NCI-H1694 (cell line): Measurements from ENCODE around the gene PALM.
A peak's percentile ranks its signal among the peaks of the same experiment; 100 is the strongest.
"Not testable (repeated sequence)": the region's sequence is repeated elsewhere in the genome, so short reads cannot be mapped to it uniquely, and the experiment has no call there.

Experiments
- DNase-seq: peaks from one replicate; lab custom pipeline; 2025; lab: John Stamatoyannopoulos, UW

PALM gene, protein sequence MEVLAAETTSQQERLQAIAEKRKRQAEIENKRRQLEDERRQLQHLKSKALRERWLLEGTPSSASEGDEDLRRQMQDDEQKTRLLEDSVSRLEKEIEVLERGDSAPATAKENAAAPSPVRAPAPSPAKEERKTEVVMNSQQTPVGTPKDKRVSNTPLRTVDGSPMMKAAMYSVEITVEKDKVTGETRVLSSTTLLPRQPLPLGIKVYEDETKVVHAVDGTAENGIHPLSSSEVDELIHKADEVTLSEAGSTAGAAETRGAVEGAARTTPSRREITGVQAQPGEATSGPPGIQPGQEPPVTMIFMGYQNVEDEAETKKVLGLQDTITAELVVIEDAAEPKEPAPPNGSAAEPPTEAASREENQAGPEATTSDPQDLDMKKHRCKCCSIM

DNA sequence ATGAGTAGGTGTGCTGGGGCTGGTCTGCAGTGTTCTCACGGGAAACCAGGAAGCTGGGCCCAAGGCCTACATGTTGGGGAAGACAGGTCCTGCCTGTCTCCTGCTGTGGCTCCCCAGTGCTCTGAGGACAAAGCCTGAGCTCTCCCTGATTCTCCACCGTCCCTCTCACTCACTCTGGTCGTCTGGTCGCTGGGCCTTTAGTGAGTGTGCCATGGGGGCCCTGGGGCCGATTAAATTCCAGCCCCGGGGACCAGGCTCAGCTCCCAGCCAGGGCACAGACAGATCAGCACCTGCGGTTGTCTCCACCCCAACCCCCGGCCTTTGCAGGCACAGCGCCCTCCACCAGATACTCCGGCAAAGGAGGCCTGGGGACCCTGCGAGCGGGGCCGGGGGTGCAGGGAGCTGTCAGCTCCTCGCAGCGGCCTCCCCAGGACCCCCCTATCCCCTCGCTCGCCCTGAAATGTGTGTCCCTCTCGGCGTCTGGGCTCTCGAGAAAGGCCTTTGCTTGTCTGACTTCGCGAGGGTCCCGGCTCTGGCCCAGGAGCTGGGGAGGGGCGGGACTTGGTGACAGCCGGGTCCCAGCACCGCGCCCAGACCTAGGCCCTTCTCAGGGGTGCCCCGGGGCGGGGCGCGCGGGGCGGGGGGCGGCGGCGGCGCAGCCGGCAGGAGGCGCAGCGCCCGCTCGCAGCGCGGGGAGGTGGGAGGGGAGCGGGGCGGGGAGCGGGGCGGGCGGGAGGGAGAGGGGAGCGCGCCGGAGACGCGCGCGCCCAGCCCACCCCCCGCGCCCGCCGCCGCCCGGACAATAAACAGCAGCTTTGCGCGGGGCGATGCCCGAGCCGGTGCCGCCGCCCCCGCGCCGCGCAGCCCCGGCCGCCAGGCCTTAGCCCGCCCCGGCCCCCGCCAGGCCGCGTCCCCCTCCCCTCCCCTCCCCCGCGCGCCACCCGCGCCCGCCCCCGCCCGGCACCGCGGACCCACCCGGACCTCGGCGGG, at the start of gene PALM:
PALM (plus strand) TSS at position 782 of the 990 bp plus-strand sequence. CDS start 212 bp downstream, outside the sequence.
- no peak for DNase-seq

DNA sequence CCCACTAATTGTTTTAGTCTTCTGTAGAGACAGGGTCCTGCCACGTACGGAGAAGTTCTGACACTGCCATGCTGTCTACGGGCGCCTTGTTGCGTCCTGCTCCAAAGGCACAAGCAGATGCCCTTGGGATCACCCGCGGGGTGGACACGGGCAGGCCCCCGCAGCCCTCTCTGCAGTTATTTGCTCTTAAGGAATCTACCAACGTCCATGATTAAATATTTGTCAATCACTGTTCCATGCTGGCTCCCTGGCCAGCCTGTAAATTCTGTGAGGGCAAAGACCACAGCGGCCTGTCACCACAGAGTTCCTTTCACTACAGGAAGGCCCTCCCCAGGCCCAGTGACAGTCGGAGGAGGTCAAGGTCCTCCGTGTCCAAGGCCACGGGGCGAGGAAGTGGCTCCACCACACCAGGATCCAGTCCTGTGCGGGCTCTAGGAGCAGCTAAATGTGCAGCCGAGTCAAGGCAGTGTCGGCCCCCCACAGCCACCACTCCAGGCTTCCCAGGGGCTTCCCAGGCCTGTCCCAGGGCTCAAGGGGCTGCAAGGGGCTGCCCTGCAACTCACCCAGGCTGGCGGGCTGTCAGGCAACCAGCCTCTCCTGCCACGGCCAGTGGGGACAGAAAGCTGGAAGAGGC, 47.8 kb upstream of the PALM start:
- no peak for DNase-seq

DNA sequence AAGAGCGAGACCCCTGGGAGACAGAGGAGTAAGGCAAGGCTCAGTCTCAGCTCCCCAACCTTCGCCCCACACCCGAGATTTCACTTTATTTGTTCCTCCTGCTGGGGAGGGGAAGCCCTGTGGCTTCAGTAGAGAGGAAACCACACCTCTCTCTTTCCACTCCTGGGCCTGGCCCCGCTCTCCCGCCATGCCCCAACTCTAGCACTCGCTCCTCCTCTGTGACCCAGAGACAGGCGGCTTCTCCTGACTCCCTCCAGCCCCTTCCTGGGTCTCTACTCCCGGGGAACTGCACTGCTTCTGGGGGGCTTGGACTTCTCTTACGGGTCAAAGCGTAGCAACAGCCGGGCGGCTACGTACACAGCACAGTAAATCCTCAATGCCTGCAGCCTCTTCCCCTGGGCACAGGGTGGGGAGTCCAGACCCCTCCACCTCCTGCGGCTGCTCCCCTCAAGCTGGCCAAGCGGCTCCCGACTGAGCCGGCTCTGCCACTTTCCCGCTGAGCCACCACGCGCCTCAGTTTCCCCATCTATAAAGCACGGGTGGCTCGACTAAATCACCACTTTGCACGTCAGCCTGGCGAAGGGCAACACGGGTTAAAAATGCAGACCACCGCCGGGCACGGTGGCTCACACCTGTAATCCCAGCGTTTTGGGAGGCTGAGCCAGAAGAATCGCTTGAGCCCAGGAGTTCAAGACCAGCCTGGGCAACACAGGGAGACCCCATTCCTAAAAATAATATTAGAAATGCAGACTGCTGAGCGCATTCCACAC, 47.1 kb upstream of the PALM start:
- DNase-seq: no peak

DNA sequence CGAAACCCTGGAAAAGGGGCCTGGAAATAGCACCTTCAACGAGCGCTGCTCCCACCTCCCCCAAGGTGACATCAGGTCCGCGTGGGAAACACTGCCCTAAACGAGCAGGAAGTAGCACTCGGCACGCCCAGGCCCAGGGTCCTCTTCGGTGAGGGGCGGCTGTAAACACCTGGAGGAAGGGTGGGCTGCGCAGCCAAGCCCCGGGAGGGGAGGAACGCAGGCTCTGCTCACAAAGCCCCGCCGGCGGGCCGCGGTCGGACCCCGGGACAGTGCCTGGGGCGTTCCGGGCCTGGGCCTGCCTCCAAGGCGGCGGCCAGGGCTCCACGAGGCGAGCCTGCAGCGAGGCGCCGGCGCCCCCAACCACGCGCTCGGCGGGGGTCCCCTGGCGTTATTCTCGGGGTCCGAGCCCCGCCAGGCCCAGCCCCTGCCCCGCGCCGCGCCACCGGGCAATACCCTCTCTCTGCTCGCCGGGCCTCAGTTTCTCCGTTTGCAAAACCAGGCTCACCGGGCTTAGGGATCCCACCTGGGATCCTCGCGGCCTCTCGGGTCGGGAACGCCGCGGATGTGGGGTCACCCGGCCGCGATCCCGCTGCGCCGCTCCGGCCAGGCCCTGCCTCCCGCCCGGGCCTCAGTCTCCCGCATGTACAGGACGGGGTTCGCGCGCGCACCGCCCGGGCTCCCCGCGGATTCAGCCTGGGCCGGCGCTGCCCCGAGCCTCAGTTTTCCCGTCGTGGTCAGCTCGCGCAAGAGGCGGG, 46.4 kb upstream of the PALM start:
- no peak for DNase-seq

DNA sequence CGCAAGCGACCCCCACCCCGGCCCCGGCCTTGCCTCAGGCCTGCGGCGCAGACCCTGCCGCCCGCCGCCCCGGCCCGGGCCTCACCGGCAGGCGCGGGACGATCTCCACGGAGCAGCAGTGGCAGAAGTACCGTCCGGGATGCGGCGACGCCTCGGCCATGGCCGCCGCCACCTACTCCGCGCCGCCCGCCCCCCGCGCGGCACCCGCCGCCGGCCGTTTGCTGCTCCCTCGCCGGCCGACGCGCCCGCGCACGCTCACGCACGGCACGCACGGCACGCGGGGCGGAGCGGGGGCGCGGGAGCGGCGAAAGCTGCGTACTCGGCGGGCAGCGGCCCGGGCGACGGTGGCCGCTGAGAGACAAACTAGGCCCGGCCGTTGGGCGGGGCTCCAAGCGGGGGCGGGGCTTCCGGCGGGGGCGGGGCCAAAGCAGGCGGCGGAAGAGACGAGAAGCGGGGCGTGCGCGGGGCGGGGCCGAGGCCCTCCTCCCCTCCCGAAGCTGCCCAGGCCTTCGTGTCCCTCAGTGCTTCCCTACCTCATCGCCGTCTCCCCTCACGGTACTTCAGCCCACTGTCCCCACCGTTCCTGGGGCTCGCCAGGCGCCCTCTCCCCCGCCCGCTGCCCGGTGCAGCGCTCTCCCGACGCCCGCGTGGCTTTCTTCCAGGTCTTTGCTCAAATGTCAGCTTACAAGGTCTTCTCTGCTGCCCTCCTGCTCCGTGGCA, 45.6 kb upstream of the PALM start, which contains the start of gene RNF126:
RNF126 (minus strand) TSS at position 253 of the 720 bp plus-strand sequence; CDS start at position 160, 93 bp downstream.
- DNase-seq: peak; percentile 69

DNA sequence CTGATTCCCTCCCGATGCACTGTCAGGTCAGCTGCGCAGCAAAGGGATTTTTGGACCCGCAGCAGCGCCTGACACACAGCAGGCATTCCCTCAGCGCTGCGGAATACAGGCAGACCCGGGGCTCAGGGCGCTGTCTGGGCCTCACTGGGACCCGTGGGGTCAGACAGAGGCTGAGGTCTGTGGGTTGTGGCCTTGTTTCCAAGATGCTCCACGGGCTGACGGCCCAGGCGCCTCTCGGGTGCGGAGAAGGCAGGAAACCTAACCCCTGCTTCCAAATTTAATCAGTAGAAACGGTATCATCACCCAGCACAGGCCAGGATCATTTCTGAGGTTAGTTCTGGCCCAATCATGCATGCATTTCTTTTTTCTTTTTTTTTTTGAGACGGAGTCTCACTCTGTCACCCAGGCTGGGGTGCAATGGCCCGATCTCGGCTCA, 45.0 kb upstream of the PALM start:
- DNase-seq: no peak

DNA sequence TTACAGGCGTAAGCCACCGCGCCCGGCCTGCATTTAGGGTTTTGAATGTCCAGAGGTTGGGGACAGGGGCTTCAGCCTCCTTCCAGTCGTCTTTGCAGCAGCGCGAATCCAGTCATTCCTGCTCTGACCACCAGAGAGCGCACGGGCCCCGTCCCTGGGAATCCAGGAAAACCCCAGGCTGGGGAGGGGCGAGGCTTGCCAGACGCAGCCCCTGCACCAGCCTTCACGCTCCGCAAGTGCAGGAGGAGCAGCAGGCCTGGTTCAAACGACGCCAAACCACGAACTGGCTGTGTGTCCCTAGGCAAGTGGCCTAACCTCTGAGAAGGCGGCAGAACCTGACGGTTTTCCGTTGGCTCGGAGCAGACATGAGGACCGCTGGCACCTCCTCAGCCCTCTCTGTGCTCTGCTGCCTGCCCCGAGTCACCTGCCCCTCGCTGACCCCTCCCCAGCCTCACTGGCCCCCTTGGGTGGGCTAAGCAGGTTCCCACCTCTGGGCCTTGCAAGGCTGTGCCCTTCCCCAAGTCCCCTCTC, 43.8 kb upstream of the PALM start:
- peak; percentile 85 for DNase-seq

DNA sequence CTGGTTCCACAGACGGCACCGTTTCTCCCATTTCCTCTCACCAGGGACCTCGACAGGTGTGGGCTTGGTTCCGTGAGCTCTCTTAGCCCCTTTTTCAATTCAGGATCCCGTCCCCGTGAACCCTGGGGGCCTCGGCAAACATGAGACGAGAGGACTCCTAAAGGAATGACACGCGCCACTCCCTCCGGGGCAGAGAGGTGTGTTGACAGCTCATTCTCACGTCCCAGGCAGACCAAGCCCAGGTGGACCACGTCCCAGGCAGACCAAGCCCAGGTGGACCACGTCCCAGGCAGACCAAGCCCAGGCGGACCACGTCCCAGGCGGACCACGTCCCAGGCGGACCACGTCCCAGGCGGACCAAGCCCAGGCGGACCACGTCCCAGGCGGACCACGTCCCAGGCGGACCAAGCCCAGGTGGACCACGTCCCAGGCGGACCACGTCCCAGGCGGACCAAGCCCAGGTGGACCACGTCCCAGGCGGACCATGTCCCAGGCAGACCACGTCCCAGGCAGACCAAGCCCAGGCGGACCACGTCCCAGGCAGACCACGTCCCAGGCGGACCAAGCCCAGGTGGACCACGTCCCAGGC, 41.7 kb upstream of the PALM start:
- not testable (repeated sequence) for DNase-seq

DNA sequence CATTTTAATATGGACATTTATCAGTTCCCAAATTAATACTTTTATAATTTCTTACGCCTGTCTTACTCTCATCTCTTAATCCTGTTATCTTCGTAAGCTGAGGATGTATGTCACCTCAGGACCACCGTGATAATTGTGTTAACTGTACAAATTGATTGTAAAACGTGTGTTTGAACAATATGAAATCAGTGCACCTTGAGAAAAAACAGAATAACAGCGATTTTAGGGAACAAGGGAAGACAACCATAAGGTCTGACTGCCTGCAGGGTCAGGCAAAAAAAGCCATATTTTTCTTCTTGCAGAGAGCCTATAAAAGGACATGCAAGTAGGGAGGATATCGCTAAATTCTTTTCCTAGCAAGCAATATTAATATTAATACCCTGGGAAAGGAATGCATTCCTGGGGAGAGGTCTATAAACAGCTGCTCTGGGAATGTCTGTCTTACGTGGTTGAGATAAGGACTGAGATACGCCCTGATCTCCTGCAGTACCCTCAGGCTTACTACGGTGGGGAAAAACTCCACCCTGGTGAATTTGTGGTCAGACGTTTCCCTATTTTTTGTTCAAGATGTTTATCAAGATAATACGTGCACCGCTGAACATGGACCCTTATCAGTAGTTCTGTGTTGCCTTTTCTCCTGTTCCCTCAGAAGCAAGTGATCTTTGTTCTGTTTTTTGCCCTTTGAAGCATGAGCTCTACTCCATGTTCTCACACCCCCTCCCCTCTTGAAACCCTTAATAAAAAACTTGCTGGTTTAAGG, 39.9 kb upstream of the PALM start:
- not testable (repeated sequence) for DNase-seq

DNA sequence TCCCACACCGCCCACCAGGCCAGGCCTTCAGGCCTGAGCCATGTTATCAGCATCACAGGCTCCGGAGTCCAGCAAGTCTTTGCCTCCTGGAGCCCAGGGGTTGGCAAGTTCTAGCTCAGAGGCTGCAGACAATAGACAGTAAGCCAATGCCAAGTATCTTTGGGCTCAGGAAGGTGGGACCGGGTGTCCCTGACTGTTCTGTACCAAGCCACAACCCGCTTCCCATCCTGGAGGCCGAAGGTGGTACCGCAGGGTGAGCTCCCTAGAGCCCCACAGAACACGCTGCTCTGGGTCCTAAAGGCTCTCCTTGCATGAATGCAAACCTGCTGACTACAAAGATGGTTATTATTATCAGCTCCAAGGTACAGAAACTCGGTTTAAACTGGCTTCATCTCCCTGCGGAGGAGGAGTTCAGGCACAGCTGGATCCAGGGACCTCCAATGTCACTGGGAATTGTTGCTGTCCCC, 38.1 kb upstream of the PALM start:
- no peak for DNase-seq

DNA sequence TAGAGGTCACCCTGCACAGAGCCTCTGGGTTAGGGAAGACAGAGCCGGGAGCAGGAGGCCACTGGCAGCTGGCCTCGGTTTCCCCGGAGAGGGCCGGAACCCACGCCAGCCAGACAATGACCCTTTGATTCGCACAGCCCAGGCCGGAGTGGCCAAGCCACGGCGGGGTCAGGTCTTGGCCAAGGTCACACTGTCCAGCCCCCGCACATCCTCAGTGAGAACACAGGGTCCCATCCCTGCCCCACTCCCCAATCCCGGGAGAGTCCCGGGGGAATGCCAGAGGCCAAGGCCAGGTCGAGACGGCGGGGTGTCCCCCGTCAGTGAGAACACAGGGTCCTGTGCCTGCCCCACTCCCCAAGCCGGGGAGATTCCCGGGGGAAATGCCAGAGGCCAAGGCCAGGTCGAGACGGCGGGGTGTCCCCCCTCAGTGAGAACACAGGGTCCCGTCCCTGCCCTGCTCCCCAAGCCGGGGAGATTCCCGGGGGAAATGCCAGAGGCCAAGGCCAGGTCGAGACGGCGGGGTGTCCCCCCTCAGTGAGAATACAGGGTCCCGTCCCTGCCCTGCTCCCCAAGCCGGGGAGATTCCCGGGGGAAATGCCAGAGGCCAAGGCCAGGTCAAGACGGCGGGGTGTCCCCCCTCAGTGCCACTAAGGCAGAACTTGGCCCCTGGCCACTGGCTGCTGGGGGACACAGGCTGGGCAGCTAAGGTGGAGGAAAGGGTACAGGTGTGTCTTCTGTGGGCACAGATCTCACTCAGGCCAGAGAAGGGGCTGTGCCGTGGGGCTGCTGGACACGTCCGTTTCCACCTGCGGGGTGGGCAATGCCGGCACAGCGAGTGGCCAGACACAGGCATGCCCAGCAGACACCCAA, 34.2 kb upstream of the PALM start:
- DNase-seq: no peak

DNA sequence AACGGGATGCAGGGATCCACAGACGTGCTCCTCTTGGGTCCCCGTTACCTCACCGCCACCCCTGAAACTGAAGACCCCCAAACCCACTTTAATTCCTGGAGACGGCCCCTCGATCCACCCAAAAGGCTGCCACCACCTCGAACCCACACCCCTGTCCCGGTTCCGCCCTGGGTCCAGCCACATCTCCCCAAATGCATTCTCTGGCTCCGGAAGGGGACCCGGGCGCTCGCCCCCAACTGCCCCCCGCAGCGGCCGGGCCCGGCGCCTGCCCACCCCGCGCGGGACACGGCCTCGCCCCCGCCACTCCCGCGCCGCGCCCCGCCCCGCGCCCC, 32.8 kb upstream of the PALM start:
- DNase-seq: no peak

DNA sequence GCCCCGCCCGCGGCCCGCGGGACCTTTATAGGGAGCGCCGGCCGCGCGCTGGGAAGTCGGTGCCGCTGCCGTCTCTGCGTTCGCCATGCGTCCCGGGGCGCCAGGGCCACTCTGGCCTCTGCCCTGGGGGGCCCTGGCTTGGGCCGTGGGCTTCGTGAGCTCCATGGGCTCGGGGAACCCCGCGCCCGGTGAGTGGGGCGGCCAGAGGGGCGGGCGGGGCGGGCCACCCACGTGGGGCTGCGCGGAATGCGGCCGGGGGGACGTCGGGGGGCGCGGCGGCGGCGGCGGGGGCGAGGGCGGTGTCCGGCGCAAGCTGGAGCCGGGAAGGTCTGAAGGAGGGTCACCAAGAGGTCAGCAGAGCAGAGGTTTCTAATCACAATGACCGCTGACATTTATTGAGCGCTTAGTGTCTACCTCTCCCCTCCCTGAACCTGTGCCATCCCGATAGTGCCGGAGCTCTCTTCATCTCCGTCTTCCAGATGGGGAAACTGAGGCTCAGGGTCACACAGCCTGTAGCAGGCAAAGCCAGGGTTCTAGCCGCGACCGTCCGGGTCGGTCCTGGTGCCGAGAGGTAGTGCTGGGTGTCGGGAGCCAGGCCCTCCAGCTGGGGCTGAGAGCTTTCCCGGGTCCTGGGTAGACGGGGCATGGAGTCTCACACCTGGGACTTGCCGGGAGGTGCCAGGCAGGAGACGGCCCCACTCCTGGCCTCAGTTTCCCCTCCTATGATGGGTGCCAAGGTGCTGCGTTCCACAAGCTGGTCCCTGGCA, 32.2 kb upstream of the PALM start, which contains the start of gene FSTL3:
FSTL3 (plus strand) TSS at position 54 of the 767 bp plus-strand sequence; CDS start at position 86, 32 bp downstream.
- DNase-seq: no peak

DNA sequence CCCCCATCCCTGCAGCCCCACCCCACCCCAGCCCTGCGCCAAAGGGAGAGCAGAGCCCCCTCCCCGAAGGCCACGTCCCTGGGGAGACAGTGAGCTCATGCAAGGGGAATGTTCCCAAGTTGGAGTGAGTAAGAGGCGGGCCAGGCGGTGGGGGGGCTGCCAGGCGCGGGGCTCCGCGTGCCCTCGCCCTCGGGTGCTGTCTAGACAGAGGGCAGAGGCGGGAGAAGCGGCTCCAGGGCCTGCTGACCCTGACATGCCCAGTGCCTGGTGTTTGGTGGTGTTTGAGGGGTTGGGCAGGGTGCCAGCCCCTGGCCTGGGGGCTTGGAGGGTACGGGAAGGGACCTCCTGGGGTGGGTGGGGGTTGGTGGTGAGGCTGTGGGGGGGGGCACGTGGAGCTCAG, 31.5 kb upstream of the PALM start:
- no peak for DNase-seq

DNA sequence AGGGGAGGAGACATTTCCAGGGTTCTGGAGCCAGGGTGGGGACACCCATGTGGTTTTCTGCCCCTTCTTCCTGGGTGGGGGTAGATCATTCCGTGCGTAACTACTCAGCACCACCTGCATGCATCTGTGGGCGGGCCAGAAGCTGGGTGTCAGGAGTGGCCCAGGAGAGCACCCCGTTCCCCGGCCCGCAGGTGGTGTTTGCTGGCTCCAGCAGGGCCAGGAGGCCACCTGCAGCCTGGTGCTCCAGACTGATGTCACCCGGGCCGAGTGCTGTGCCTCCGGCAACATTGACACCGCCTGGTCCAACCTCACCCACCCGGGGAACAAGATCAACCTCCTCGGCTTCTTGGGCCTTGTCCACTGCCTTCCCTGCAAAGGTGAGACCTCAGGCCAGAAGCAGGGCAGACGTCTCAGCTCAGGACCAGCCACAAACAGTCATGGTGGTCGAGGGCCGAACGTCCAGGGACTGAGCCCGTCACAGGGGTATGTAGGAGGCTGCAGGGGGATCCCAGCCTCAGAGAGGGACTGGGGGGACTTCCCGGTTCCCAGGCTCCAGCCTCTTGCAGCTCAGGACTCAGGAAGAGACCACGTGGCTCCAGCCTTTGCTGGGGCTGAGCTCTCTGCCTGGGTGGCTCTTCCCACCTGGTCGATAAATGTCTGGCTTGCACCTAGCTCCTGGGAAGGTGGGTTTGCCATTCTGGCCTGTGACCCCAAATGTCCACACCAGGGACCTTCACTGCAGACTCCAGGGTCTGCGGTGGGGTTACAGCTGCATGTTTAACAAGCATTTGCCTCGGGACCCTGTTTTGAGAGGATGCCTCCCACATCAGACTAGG, 30.9 kb upstream of the PALM start:
- DNase-seq: no peak
